LNCaP clone FGC (cell line): ENCODE results near the gene WDR41.

Source experiments
- DNase-seq: peaks from one replicate; pipeline ENCODE4 v3.0.0-alpha.2; 2011; ENCODE audit warnings: low read depth
- H3K4me3 ChIP-seq: 2 replicates; pipeline ENCODE4 v1.5.1; 2011; ENCODE audit warnings: mild to moderate bottlenecking, low read depth, low read length, control low read depth
- CTCF ChIP-seq: IDR thresholded peaks from 2 replicates; pipeline ENCODE4 v1.5.1; 2012; ENCODE audit warnings: mild to moderate bottlenecking; ENCODE audit not compliant: control insufficient read depth, insufficient read depth; ENCODE audit errors: extremely low read depth

WDR41 gene

GRCh38 chr5:77428526-77428925 lies 63.6 kb downstream of the WDR41 start:
- TF ChIP-seq CTCF = no peak
- no peak for DNase-seq
- H3K4me3 ChIP-seq = no peak overlapping the region

- no peak for DNase-seq
- H3K4me3 ChIP-seq = no peak overlapping the region
- TF ChIP-seq CTCF = no peak
Observed at GRCh38 chr5:77427998-77428397, 64.1 kb downstream of the WDR41 start.

GRCh38 chr5:77426670-77427069 lies 65.4 kb downstream of the WDR41 start:
- H3K4me3 ChIP-seq = no peak overlapping the region
- no peak for DNase-seq
- TF ChIP-seq CTCF = no peak

DNA sequence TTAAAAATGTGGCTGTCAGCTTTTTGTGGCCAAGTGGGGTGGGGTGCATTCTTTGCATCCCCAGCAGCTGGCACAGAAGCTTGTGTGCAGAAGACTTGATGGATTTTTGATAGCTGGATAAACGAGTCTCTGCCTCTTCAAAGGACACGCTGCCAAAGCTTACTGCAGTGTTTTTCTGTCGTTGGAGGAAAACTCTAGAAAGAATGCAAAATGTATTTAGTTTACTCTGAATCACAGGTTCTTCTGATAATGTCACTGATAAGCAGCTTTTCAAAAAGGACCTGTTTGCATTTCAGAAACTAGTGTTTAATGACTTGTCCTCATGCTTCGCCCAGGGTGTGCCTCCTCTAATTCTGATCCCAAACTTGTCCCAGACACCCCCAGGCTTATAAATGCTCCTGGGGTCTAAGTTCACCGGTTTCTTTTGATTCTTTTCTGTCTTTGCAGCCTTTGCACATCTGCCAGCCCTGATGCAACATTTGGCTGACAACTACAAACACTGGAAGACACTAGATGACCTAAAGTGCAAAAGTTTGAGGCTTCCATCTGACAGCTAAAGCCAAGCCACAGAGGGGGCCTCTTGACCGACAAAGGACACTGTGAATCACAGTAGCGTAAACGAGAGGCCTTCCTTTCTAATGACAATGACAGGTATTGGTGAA lies 66.0 kb downstream of the WDR41 start:
- no peak for TF ChIP-seq CTCF
- no peak overlapping the region for H3K4me3 ChIP-seq
- no peak for DNase-seq

GRCh38 chr5:77425420-77425819 lies 66.7 kb downstream of the WDR41 start:
- TF ChIP-seq CTCF = no peak
- H3K4me3 ChIP-seq = no peak overlapping the region

DNA sequence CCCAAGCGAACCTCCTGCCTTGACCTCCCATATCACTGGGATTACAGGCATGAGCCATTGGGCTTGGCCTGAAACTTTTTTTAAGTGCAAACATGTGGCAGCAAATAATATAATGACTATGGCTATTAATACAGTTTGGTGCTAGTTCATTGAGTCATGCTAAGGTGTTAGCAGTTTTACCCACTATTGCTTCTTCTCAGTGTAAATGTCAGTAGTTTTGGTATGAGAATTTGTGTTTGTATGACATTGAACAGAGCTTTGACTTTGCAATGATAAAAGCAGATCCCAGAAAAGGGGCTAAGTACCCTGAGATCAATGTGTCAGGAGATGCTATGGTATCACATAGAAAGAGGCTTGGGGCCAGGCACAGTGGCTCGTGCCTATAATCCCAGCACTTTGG lies 67.2 kb downstream of the WDR41 start:
- DNase-seq = no peak
- no peak overlapping the region for H3K4me3 ChIP-seq
- no peak for TF ChIP-seq CTCF

More at GRCh38 chr5:77425420-77425819, 66.7 kb downstream of the WDR41 start:
- no peak for DNase-seq
